Endothelial cell of umbilical vein (primary cell): ENCODE data around the gene HDAC4. TPM values are rescaled to one million over a fixed set of nuclear protein-coding genes. Genes with fewer than 3 reads are reported as not detected.

Experiments
- BruUV-seq: library from RNA; stranded (reverse); fragments of 400-500 nt; replicated peaks from 2 replicates; lab custom pipeline; 2021; lab: Mats Ljungman, UMichigan
- CTCF ChIA-PET: fragments of 300-600, 350-600 bp; sonication (Branson Sonifier 250); formaldehyde crosslinking; loops from one replicate; lab custom pipeline; 2021; ENCODE audit warnings: antibody characterized with exemption, inconsistent platforms; lab: Charles Lee
- POLR2A ChIA-PET: fragments of 300-600, 350-600 bp; sonication (Branson Sonifier 250); formaldehyde crosslinking; loops from one replicate; lab custom pipeline; 2021; ENCODE audit warnings: antibody characterized with exemption, inconsistent platforms; lab: Charles Lee
- DNase-seq: peaks from one replicate; pipeline ENCODE4 v3.0.0-alpha.2; 2011; ENCODE audit warnings: low read depth, low spot score
- FAIRE-seq: peaks from 2 replicates; lab custom pipeline; 2011; peaks lifted over from hg19 to GRCh38; lab: Jason Lieb, UNC
- H2AFZ ChIP-seq: 2 replicates; pipeline ENCODE4 v1.6.0; 2012; ENCODE audit warnings: low read depth, low read length, control low read depth, inconsistent platforms
- H3K27ac ChIP-seq: 2 replicates; pipeline ENCODE4 v1.5.1; 2011; ENCODE audit warnings: low read depth, mild to moderate bottlenecking, control low read depth, low read length, moderate library complexity; ENCODE audit not compliant: insufficient read depth
- H3K27me3 ChIP-seq, 2 experiments: 2 replicates each; pipeline versions ENCODE4 v1.6.0 to v1.6.1; 2011; ENCODE audit warnings: low read length in 2 of 2, mixed read lengths in 1 of 2; ENCODE audit not compliant: control insufficient read depth in 2 of 2, insufficient read depth in 2 of 2
- H3K36me3 ChIP-seq, 2 experiments: 2 replicates in 1 of 2; 3 replicates in 1 of 2; pipeline ENCODE4 v1.5.1; 2011; ENCODE audit warnings: low read length in 2 of 2, mild to moderate bottlenecking in 1 of 2, moderate library complexity in 1 of 2; ENCODE audit not compliant: control insufficient read depth in 2 of 2, insufficient read depth in 2 of 2; ENCODE audit errors: extremely low read depth in 1 of 2
- H3K4me1 ChIP-seq: 3 replicates; pipeline ENCODE4 v1.5.1; 2011; ENCODE audit warnings: mild to moderate bottlenecking, low read length; ENCODE audit not compliant: control insufficient read depth, insufficient read depth; ENCODE audit errors: extremely low read depth
- H3K4me2 ChIP-seq: 2 replicates; pipeline ENCODE4 v1.6.1; 2011; ENCODE audit warnings: low read length, control low read depth, mixed read lengths; ENCODE audit not compliant: insufficient read depth
- H3K4me3 ChIP-seq, 3 experiments: fragments of 200-600 bp in 1 of 3; sonication (generic), shearing (Covaris generic) in 1 of 3; replicated peaks in 1 of 3; 2 replicates each; pipeline ENCODE4 v1.5.1; 2011 to 2016; ENCODE audit warnings: control low read depth in 3 of 3, low read length in 3 of 3, mild to moderate bottlenecking in 2 of 3, inconsistent platforms in 1 of 3, low read depth in 1 of 3, moderate library complexity in 1 of 3; ENCODE audit not compliant: insufficient read depth in 1 of 3
- H3K79me2 ChIP-seq: 2 replicates; pipeline ENCODE4 v1.6.0; 2012; ENCODE audit warnings: low read length, inconsistent platforms; ENCODE audit not compliant: control insufficient read depth, insufficient read depth
- H3K9ac ChIP-seq: replicated peaks from 2 replicates; pipeline ENCODE3; 2011; ENCODE audit warnings: low read length, control low read depth; ENCODE audit not compliant: insufficient read depth; ENCODE audit errors: extremely low read depth
- H3K9me1 ChIP-seq: replicated peaks from 3 replicates; pipeline ENCODE4 v1.6.0; 2011; ENCODE audit warnings: mild to moderate bottlenecking, low read length; ENCODE audit not compliant: control insufficient read depth, insufficient read depth; ENCODE audit errors: extremely low read depth
- H3K9me3 ChIP-seq: replicated peaks from 2 replicates; pipeline ENCODE4 v1.5.1; 2012; ENCODE audit warnings: low read length, inconsistent platforms; ENCODE audit not compliant: control insufficient read depth, insufficient read depth
- H4K20me1 ChIP-seq: replicated peaks from 2 replicates; pipeline ENCODE3; 2011; ENCODE audit warnings: mild to moderate bottlenecking, low read length; ENCODE audit not compliant: control insufficient read depth, insufficient read depth; ENCODE audit errors: extremely low read depth
- MAX ChIP-seq: IDR thresholded peaks from 2 replicates; pipeline ENCODE4 v1.6.1; 2011; ENCODE audit not compliant: insufficient read depth, insufficient read length
- MYC ChIP-seq: IDR thresholded peaks from one replicate; pipeline ENCODE4 v1.6.1; 2011; ENCODE audit warnings: mild to moderate bottlenecking, low read depth, low read length
- POLR2A ChIP-seq: IDR thresholded peaks from 2 replicates; pipeline ENCODE4 v1.6.1; 2012; ENCODE audit warnings: low read depth, mild to moderate bottlenecking, control low read depth, low read length
- dilution Hi-C: fragments of 300-500 bp; cut with MboI; formaldehyde crosslinking; loops from one replicate; pipeline ENCODE4 v1.15.0; 2019; ENCODE audit warnings: low sequenced_read_pairs; ENCODE audit not compliant: extremely low pct_ligation_motif_present
- intact Hi-C: fragments of 100-400 bp; cut with micrococcal nuclease; formaldehyde crosslinking; loops from one replicate; pipeline ENCODE4 v1.10.0; 2022
- polyA plus RNA-seq, 4 experiments: library from polyadenylated mRNA; depleted of rRNA in 3 of 4; stranded (reverse) in 3 of 4; unstranded in 1 of 4; fragments of >200 nt; gene quantifications; 2 replicates each; pipeline versions ENCODE4 v1.2.1 to v1.2.3, GENCODE V29; 2011 to 2012; ENCODE audit warnings: missing spikeins in 1 of 4
- total RNA-seq: library from RNA; stranded (reverse); gene quantifications from 2 replicates; pipeline ENCODE4 v1.2.3, GENCODE V29; 2021

Gene HDAC4
- total and polyA plus RNA-seq, 2 donors (not counting 3 experiments of a cell fraction or from before 2014, with no cell fraction given): 13.4 to 33.0 TPM

DNA sequence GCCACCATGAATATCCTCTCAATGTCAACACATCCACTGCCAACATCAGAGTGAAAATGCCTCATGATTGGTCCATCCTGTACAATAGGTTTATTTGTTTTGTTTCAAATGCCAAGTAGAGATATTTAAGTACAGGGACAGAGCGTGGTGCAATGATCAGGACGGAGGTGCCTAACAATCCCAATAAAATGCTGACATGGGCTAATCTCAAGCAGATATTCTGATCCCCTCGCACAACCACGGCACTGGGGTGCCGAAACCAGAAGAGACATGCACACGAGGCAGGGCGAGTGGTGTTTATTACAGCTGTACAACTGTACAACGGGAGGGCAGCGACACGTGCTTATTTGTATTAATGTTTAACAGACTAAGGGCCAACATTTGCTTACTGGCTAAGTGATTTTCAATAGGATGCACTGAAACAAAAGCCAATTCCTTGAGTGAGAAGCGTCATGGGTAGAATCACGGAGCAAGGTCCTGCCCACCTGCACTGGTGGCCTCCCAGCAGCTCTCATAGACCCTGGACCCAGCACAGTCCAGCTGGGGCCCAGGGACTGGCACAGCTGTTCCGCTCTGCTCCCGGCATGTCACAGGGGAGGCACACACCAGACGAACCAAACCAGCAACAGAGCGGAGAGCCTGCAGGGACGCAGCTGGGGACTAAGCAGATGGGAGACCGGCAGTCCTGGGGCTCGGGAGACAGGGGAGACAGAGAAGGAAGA is 101.4 kb downstream of the HDAC4 start:
- FAIRE-seq (no peak), DNase-seq (no peak)
- H3K27ac ChIP-seq: no peak overlapping the region
- no peak for TF ChIP-seq POLR2A
- intact Hi-C loops (no loop called here), dilution Hi-C loops (no loop called here)
- H4K20me1 ChIP-seq: no peaks in the 10 kb centered on the region
- no peaks in the 10 kb centered on the region for H3K36me3 ChIP-seq
- no peaks in the 10 kb centered on the region for H3K4me1 ChIP-seq
- ChIA-PET CTCF (no interaction called here), POLR2A (no interaction called here)
- H3K9me1 ChIP-seq: no peaks in the 10 kb centered on the region
- no peak overlapping the region for H2AFZ ChIP-seq
- no peak overlapping the region for H3K4me3 ChIP-seq
- no peak overlapping the region for H3K4me2 ChIP-seq
- no peaks in the 10 kb centered on the region for H3K79me2 ChIP-seq
- no peak overlapping the region for H3K9ac ChIP-seq
- no peaks in the 10 kb centered on the region for H3K9me3 ChIP-seq
- H3K27me3 ChIP-seq: no peaks in the 10 kb centered on the region
- no TSS peak for BruUV-seq

DNA sequence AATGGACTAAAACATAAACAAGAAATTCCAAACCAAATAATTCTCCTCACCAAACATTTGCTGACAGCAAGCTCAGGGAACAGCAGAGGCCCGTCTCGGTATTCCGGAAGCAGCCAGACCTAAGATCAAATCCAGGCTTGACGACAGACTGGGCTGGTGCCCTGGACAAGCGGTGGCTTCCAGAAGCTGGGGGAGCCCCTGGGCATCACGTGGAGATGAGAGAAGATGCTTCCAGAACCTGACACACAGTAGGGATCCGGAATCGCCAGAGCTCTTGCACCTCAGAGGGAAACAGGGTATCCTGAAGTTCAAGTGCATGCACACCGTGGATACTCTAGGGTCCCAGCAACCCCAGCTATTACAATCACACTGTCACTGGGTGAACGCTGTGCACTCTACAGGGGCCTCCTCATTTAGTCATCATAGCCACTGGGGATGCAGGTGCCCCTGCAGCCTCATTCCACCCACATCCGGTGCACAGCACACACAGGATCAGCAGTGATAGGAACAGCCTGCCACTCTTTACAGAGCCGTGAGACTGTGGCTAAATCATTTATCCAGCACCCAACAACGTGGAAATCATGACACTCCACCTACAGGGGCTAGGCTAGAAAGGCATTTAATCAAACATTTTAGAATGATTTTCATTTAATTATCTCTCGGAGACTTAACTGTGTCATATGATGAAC is 102.6 kb downstream of the HDAC4 start:
- CTCF ChIA-PET: no interaction called here
- Histone ChIP-seq H3K9me1 (no peaks in the 10 kb centered on the region), H3K4me1 (no peaks in the 10 kb centered on the region), H4K20me1 (no peaks in the 10 kb centered on the region), H3K9ac (no peak overlapping the region), H3K79me2 (no peaks in the 10 kb centered on the region), H3K4me2 (no peak overlapping the region), H3K9me3 (no peaks in the 10 kb centered on the region), H3K36me3 (no peaks in the 10 kb centered on the region), H3K27me3 (no peaks in the 10 kb centered on the region), H3K27ac (no peak overlapping the region), H3K4me3 (no peak overlapping the region), H2AFZ (no peak overlapping the region)
- TF ChIP-seq MYC (no peak), MAX (no peak), POLR2A (no peak)
- no TSS peak for BruUV-seq
- POLR2A ChIA-PET: interaction anchor here (0.6 kb wide), 1 partner anchor 634 kb away, joined by 5 read pairs; no protein-coding TSS in a partner anchor
- FAIRE-seq (no peak), DNase-seq (no peak)
- intact Hi-C loops: no loop called here
- dilution Hi-C loops: no loop called here
